Neural progenitor cell (in vitro differentiated cells): ENCODE data around the gene PLD4.

Source experiments
- EZH2 ChIP-seq: fragments of 200-600 bp; sonication (generic); IDR thresholded peaks from 2 replicates; pipeline ENCODE4 v1.6.1; 2017; ENCODE audit warnings: antibody characterized with exemption, mild to moderate bottlenecking, moderate library complexity
- TF ChIP-seq, protein P1 (sequence below): fragments of 200-600 bp; sonication (generic); IDR thresholded peaks from 2 replicates; pipeline ENCODE4 v1.5.1; 2017; ENCODE audit warnings: antibody characterized with exemption, mild to moderate bottlenecking

DNA sequence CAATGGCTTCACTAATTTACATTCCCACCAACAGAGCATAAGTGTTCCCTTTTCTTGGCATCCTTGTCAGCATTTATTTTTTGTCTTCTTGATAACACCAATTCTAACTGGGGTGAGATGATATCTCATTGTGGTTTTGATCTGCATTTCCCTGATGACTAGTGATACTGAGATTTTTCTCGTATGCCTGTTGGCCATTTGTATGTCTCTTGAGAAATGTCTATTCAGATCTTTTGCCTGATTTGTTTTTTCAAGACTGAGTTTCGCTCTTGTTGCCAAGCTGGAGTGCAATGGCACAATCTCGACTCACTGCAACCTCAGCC is 4.7 kb upstream of the PLD4 start:
- no peak for TF ChIP-seq EZH2
- TF ChIP-seq, protein P1, sequence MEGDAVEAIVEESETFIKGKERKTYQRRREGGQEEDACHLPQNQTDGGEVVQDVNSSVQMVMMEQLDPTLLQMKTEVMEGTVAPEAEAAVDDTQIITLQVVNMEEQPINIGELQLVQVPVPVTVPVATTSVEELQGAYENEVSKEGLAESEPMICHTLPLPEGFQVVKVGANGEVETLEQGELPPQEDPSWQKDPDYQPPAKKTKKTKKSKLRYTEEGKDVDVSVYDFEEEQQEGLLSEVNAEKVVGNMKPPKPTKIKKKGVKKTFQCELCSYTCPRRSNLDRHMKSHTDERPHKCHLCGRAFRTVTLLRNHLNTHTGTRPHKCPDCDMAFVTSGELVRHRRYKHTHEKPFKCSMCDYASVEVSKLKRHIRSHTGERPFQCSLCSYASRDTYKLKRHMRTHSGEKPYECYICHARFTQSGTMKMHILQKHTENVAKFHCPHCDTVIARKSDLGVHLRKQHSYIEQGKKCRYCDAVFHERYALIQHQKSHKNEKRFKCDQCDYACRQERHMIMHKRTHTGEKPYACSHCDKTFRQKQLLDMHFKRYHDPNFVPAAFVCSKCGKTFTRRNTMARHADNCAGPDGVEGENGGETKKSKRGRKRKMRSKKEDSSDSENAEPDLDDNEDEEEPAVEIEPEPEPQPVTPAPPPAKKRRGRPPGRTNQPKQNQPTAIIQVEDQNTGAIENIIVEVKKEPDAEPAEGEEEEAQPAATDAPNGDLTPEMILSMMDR: no peak
